Esophagus muscularis mucosa (tissue), 4 donors: ENCODE measurements around the gene TOE1.

Experiments
- CTCF ChIP-seq, 3 experiments: fragments of 200-600 bp in 2 of 3; fragments of 450-650 bp in 1 of 3; sonication (generic) in 2 of 3; IDR thresholded peaks; one replicate each; pipeline ENCODE4 v1.5.1; 2017 to 2019; ENCODE audit warnings: antibody characterized with exemption in 3 of 3, mild to moderate bottlenecking in 2 of 3, moderate library complexity in 1 of 3
- EP300 ChIP-seq: sonication (generic); formaldehyde crosslinking; IDR thresholded peaks from one replicate; pipeline ENCODE4 v1.6.1; 2017; ENCODE audit warnings: antibody characterized with exemption
- POLR2AphosphoS5 ChIP-seq, 2 donors: sonication (generic); formaldehyde crosslinking; IDR thresholded peaks; one replicate each; pipeline ENCODE4 v1.6.1; 2017; ENCODE audit warnings: antibody characterized with exemption in 2 of 2

- TF ChIP-seq POLR2AphosphoS5 (IDR thresholded peaks at IDR 0.05) = no peak
- no peak for TF ChIP-seq EP300
- TF ChIP-seq CTCF (IDR thresholded peaks at IDR 0.05) = no peak
Measured at GRCh38 chr1:45297666-45298356, 42.2 kb upstream of the TOE1 start.
